GM23248 (cell line): Measurements from ENCODE around the gene KLHL24.

Experiments used
- EZH2 ChIP-seq: fragments of 200-600 bp; sonication (generic); IDR thresholded peaks from 2 replicates; pipeline ENCODE4 v1.6.1; 2018; ENCODE audit warnings: antibody characterized with exemption, mild to moderate bottlenecking; ENCODE audit not compliant: insufficient read depth, poor library complexity, severe bottlenecking
- EZH2phosphoT487 ChIP-seq: fragments of 200-600 bp; sonication (generic); IDR thresholded peaks from 2 replicates; pipeline ENCODE4 v1.6.1; 2018; ENCODE audit warnings: antibody characterized with exemption, moderate library complexity, mild to moderate bottlenecking, low read depth; ENCODE audit not compliant: insufficient read depth

GRCh38 chr3:183688874-183689273, 53.5 kb downstream of the KLHL24 start:
- TF ChIP-seq EZH2 (no peak), EZH2phosphoT487 (no peak)
